ENCODE measurements around the gene NOTO. TPM values are rescaled to one million over a fixed set of nuclear protein-coding genes. Genes with fewer than 3 reads are reported as not detected.

Gene NOTO
- total RNA-seq, 1 donor from 2014 or later = not detected

DNA sequence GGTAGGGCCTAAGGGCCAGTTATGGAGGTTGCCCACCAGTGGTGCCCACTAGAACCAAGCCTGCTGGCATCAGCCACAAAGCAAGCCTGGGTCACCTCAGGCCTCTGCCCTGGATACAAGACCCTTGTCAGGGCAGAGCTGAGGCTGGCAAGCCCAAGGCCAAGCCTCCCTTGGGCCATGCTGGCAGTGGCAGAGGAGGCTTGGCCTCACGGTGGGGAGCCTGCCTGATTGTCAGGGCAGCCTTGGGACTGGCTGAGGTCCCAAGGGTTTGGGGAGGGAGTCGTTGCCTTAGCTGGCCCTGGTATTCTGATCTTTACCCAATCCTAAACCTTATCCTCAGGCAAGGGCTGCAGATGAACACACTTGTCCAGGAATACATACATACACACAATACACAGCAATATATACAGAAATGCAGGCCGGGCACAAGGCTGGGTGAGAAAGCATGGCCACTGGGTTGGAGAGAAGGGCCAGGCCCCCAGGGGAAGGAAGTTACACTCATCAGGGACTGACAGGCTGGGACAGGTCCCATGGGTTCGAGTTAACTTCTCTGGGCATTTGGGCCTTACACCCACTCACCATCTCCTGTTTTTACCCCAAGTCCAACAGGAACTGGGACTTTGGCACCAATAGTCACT is 52.8 kb downstream of the NOTO start:
- DNase-seq (ENCODE audit: low spot score, unreplicated experiment) = no peak
- Mint-ChIP-seq H3K4me1 (ENCODE audit: low read depth) (no peaks in the 10 kb centered on the region), H3K27ac (no peak overlapping the region), H3K27me3 (no peaks in the 10 kb centered on the region), H3K9me3 (ENCODE audit: low read depth) (no peaks in the 10 kb centered on the region), H3K36me3 (ENCODE audit: insufficient read depth) (peaks cover 4% of the 10 kb centered on the region), H3K4me3 (ENCODE audit: low read depth) (no peak overlapping the region)
- no peak for TF ChIP-seq CTCF (IDR thresholded peaks at IDR 0.05; ENCODE audit: unreplicated experiment)

DNA sequence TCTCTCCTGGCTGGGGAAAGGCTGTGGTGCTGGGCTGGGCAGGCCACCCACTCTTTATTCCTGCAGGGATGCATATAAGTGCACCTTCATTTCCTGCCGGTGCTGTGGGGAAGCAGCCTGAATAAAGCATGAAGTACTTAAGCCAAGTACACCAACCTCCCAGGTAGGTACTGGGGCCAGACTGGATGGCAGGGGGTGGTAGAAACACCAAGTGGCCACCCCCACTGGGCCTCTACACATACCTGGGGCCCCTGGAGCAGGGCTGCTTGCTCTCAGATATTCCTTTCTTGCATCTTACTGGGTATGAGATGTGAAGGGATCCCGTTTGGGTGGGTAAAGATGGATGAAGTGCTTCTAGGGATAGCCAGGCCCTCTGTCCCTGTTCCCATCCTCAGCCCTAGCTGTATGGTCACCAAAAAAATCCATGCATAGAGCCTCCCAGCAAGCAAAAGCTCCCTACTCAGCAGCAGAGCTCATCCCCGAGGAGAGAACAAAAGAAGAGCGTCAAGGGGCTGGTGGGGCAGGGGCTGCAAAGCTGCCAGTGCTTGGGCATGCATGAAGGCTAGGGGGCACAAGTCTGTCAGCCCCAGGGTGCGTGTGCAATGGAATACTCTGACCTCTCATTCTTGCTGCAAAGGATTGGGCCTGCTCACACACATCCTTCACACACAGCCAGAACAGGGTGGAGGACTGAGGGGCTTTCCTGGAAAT is 53.7 kb downstream of the NOTO start:
- Mint-ChIP-seq H3K27me3 (no peaks in the 10 kb centered on the region), H3K36me3 (ENCODE audit: insufficient read depth) (peaks cover under 1% of the 10 kb centered on the region), H3K4me1 (ENCODE audit: low read depth) (no peaks in the 10 kb centered on the region), H3K4me3 (ENCODE audit: low read depth) (no peak overlapping the region), H3K9me3 (ENCODE audit: low read depth) (no peaks in the 10 kb centered on the region), H3K27ac (peak overlapping the region; percentile 30)
- no peak for DNase-seq (ENCODE audit: low spot score, unreplicated experiment)
- no peak for TF ChIP-seq CTCF (IDR thresholded peaks at IDR 0.05; ENCODE audit: unreplicated experiment)

- no peaks in the 10 kb centered on the region for H3K36me3 Mint-ChIP-seq (ENCODE audit: insufficient read depth)
- peak overlapping the region; percentile 30 for H3K27ac Mint-ChIP-seq
- H3K4me3 Mint-ChIP-seq (ENCODE audit: low read depth) = no peak overlapping the region
- H3K4me1 Mint-ChIP-seq (ENCODE audit: low read depth) = no peaks in the 10 kb centered on the region
- H3K9me3 Mint-ChIP-seq (ENCODE audit: low read depth) = no peaks in the 10 kb centered on the region
- no peaks in the 10 kb centered on the region for H3K27me3 Mint-ChIP-seq
- no peak for DNase-seq (ENCODE audit: low spot score, unreplicated experiment)
- no peak for TF ChIP-seq CTCF (IDR thresholded peaks at IDR 0.05; ENCODE audit: unreplicated experiment)
Observed at GRCh38 chr2:73256618-73256922, 54.2 kb downstream of the NOTO start.

GRCh38 chr2:73257021-73257420 is 54.6 kb downstream of the NOTO start:
- H3K4me1 Mint-ChIP-seq (ENCODE audit: low read depth) = no peaks in the 10 kb centered on the region
- H3K9me3 Mint-ChIP-seq (ENCODE audit: low read depth) = no peaks in the 10 kb centered on the region
- no peak for TF ChIP-seq CTCF (IDR thresholded peaks at IDR 0.05; ENCODE audit: unreplicated experiment)
- peak overlapping the region; percentile 29 for H3K27ac Mint-ChIP-seq
- no peak for DNase-seq (ENCODE audit: low spot score, unreplicated experiment)
- no peaks in the 10 kb centered on the region for H3K36me3 Mint-ChIP-seq (ENCODE audit: insufficient read depth)
- no peaks in the 10 kb centered on the region for H3K27me3 Mint-ChIP-seq
- H3K4me3 Mint-ChIP-seq (ENCODE audit: low read depth) = no peak overlapping the region

DNA sequence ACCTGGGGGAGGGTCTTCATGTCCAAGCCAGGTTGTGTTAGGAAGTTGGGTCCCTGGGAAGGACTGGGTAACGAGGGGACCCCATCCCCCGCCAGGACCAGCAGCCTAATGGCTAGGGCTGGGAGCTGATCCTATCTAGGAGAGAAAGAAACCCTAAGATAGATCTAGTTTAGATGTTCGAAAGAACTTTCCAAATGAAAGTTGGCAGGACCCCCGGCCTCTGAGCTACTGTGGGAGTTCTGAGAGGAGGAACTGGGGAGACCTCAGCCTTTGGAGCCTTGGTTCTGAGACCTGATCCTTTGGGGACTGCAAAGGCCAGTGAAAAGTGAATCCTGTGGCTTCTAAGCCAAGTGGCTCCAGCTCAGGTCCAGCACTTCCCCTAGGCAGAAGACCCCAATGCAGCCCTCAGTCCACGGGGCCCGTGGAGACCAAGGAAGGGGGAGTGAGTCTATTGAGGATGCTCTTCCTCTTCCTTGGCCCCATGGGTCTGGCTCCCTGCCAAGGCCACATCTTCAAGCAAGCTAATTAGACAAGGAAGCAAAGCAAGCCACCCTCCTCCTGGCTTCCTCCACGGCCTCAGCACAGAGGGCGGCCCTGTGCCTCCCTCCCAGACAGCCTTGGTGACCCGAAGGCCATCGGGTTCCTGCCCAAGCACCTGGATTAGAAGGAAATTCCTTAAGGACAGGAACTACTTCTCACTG is 55.2 kb downstream of the NOTO start:
- Mint-ChIP-seq H3K27me3 (no peaks in the 10 kb centered on the region), H3K9me3 (ENCODE audit: low read depth) (no peaks in the 10 kb centered on the region), H3K4me3 (ENCODE audit: low read depth) (no peak overlapping the region), H3K27ac (no peak overlapping the region), H3K4me1 (ENCODE audit: low read depth) (no peaks in the 10 kb centered on the region), H3K36me3 (ENCODE audit: insufficient read depth) (no peaks in the 10 kb centered on the region)
- no peak for TF ChIP-seq CTCF (IDR thresholded peaks at IDR 0.05; ENCODE audit: unreplicated experiment)
- DNase-seq (ENCODE audit: low spot score, unreplicated experiment) = no peak
